Measurements from ENCODE around the gene MROH9.

The MROH9 gene

DNA sequence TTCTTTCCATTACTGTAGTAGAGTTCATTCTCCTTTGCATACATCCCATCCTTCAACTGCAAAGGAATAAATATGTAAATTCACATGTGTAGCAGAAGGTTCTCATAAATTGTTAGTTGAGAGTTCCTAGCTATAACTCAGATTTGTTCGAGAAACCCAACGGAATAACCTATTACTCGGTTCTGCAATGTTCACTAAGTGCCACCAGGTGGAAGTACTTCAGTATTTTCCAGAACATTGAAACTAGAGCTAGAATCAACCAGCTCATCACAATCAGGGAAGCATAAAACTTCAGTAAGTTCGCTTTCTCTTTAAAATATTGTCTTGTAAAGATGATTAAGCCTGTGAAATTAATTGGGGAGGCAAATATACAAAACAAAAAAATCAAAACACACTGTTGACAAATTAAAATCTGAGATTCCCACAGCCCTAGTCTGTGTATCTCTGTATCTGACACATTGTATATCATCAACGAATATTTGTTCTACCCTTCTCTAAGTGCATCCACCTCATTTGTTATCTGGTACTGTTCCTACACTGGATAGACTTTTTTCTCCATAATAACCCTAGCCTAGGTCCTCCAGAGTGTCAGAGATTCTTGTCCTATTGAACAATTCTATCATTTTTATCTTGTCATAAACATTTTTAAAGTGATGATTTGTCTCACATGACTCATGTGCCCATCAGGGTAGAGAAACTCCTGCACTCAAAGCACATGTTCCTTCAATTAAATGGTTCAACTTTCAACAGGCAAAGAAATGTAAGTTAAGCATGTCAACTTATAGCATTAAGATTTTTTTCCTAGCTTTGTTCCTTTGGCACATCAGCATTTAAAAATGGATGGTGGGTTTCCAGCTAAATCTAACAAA is 31.9 kb downstream of the MROH9 start:
- DNase-seq (ENCODE audit: low read depth, low spot score), result peak; percentile 10

DNA sequence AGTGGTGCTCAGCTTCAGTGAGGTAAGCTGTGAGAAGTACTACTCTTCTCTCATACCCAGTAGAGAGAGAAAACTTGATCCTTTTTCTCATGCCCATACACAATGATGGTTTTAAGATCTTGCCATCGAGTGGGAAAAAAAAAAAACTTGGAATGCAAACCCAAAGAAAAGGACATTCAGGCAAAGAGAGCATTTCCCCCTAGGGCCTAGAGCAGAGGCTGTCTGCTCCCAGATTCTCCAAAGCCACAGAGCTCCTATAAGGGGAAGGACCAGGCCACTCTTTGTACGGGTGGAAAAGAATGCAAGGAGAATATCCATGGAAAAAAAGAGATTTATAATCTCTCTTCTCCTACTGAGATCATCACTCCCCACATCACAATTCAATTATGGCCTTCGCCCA is 34.9 kb downstream of the MROH9 start:
- DNase-seq (ENCODE audit: low read depth, low spot score), result no peak

DNA sequence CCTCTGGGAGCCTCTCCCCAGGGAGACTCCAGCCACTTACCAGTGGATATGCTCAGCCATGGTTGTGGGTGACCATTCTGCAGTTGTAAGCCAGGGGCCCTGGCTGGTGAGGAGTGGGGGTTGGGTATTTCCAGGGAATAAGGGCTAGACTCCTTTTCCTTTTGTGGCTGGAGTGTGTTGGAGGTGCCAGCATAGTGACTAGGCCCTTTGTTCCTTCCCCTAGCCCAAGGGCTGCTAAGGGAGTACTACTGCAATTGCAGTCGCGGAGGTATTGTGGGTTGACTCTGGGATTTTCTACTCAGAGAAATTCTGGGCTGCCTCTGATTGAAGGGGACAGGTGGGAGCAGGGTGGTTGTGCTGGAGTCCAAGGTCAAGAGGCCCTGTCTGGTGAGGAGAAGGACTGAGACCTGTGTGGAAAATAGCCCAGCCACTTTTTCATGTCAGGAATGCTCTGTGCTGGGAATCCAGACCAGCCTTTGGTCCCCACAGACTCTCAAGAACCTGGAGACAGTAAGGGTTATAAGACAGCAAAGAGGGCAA is 43.1 kb downstream of the MROH9 start:
- DNase-seq (ENCODE audit: low read depth, low spot score), result no peak

DNA sequence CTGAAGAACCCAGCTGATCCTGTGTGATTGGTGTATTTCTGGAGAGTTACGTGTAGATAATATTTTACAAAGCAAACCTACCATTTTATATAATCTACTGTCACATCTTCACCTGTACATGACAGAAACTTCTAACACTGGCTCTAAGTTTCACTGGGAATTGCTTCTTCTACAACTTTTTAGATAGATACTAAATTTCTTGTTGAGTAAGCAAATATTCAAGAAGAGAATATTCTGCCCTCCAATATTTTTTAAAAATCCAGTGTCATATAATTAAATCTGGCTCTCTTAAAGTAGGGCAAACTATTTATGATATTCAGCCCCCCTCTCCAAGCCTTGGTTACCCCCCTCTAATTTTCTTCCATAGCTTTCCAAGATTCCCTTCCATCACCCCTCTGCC is 50.1 kb downstream of the MROH9 start:
- no peak for DNase-seq (ENCODE audit: low read depth, low spot score)

DNA sequence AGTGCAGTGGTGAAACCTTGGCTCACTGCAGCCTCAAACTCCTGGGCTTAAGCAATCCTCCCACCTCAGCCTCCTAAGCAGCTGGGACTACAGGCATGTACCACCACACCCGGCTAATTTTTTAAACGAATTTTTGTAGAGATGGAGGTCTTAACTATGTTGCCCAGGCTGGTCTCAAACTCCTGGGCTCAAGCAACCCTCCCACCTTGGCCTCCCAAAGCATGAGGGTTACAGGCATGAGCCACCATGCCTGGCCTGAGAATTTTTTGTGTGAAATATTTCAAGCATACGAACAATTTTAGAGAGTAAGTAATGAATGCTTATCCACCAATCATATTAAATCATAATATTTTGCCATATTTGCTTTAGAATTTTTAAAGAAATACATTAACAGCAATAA is 51.6 kb downstream of the MROH9 start:
- no peak for DNase-seq (ENCODE audit: low read depth, low spot score)

DNA sequence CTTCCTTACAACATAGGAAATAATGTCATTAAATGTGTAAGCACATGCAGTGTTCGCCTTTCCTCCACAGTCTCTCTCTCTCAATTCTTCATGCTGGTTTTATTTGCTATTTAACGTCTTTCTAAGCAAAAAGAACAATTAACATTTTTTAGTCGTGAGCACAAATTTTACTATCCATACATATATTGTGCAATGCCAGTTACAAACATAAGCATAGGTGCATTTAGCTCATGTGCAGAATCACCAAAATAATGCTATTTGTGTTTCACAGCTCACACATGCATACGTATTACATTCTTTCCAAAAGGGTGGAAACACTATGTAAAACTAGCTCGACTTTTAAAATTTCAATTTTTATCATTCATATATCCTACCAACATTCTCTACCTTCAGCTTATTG is 52.1 kb downstream of the MROH9 start:
- DNase-seq (ENCODE audit: low read depth, low spot score), result no peak

DNA sequence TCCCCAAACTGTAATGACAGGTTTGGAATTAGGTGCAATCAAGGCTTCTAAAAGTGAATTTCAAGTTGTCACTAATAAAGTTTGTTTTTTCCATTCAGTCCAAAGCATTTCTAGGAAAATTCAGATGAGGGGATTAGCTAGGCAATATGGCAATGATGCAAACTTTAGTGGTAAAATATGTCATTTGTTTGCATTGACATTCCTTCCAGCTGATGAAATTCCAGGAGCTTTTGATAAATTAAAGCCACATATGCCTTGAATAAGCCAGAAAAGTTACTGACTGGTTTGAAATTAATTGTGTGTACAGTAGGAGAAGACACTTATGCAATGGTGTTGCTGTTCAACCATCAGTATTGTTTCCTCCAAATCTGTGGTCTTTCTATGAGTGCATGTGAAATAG is 57.8 kb downstream of the MROH9 start:
- no peak for DNase-seq (ENCODE audit: low read depth, low spot score)

DNA sequence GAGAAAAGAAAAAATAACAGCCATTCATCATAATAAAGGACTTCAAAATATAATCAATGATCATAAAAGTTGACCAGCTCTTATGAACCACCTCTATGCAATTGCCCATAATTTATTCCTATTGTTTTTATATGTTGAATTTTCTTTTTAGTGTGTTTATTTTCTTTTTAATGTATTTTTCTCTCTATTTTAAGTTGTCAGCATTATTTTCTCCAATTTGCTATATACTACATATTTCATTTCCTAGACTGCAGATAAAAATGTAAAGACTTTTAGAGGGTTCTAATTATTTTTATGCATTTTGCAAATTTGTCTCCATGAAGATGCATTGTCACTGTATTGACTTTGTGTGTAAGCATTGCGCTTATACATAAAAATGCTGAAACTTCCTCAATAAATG is 58.4 kb downstream of the MROH9 start:
- DNase-seq (ENCODE audit: low read depth, low spot score), result no peak

DNA sequence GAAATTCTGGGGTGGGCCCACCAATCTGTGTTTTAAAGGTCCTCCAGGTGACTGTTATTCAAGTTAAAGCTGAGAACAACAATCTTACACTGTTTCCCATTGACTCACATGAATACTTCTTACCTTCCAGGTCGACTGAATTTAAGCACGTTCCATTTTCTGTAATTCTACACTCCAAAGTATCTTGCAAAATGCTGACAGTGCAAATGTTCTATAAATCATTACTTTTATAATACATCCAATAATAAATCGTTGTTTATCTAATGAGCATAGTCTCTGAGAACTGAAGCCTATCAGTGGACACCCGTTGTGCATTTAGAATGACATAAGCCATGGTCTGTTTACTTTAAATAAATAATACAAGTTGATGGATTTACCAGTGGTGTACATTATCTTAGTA is 79.5 kb downstream of the MROH9 start:
- no peak for DNase-seq (ENCODE audit: low read depth, low spot score)

DNA sequence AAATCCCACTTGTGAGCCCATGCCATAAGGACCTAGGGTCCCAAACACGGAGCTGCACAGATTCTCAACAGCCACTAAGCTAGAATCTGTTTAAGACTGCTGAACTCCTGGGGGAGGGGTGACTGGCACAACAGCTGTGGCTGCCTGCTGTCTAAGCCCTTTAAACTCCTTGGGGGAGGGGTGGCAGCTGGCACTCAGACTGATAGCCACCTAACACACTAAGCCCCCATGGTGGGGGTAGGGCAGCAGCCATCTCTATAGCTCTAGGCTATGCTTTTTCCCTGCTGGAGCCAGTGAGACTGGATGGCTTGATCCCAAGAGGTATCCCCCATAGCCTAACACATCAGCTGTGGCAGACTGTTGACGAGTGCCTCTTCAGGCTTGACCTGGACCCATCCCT is 82.1 kb downstream of the MROH9 start:
- DNase-seq (ENCODE audit: low read depth, low spot score), result no peak

DNA sequence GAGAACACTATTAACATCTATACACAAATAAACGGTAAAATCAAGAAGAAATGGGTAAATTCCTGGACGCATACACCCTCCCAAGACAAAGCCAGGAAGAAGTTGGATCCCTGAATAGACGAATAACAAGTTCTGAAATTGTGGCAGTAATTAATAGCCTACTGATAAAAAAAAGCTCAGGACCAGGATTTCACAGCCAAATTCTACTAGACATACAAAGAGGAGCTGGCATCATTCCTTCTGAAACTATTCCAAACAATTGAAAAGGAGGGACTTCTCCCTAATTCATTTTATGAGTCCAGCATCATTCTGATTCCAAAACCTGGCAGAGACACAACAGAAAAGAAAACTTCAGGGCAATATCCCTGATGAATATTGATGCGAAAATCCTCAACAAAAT is 84.6 kb downstream of the MROH9 start:
- DNase-seq (ENCODE audit: low read depth, low spot score), result no peak

DNA sequence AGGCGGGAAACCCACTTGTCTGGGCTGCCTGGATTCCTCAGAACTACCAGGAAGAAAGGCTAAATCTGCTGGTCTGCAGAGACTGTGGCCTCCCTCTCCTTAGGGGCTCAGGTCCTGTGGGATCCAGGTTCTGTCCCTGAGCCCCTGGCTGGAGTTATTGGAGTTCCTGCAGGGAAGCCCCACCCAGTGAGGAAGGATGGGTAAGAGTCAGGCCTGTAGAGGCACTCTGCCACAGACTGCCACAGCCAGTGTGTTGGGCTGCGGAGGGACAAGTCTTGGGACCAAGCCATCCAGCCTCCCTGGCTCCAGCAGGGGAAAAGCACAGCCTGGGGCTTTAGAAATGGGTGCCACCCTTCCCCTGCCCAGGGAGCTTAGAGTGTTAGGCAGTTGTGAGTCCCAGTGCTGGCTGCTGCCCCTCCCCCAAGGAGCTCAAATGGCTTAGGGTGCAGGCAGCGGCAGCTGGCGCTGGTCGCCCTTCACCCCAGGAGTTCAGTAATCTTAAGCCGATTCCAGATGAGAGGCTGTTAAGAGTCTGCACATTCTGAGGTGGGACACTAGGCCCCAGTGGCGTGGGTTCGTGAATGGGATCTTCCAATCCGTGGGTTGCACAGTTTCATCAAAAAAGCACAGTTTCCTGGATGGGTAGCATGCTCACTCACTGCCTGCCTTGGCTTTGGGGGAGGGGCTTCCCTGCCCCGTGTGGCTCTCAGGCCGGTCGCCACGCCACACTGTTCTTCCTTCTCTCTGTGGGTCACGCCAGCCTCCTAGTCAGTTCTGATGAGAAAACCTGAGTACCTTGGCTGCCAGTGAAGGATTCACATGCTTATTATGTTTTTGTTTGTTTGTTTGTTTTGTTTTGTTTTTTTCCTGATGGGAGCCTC is 97.7 kb downstream of the MROH9 start:
- DNase-seq (ENCODE audit: low read depth, low spot score), result no peak

DNA sequence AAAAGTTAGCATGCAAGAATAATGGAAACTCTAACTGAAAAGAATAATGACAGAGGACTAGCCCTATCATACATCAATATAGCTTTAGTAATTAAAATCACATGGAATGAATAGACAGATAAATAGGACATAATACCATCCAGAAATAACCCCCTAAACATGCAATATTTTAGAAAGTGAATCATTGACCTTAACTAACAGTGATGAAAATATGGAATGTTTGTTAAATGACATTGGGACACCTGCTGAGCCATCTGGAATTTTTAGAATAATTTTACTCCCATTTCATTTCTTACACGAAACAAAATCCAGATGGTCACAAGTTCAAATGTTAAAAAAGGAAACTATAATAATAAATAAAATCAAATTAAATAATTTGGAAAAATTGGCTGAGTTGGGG is 102.3 kb downstream of the MROH9 start:
- DNase-seq (ENCODE audit: low read depth, low spot score), result no peak

DNA sequence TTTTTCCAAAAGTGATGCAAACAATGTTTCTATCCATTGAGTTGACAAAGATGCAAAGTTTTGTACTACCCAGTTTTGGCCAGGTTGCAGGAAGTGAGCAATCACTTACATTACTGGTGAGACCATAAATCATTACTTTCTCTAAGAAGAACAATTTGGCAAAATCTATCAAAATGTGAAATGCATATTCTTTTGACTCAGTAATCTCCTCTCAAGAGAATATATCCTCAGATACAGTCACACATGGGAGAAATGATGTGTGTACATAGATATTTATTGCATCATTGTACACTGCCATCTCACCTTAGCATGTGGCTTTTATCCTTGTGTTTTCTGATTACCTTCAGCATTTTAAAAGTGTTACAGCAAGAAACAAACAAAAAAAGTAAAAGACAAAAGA is 103.0 kb downstream of the MROH9 start:
- no peak for DNase-seq (ENCODE audit: low read depth, low spot score)

DNA sequence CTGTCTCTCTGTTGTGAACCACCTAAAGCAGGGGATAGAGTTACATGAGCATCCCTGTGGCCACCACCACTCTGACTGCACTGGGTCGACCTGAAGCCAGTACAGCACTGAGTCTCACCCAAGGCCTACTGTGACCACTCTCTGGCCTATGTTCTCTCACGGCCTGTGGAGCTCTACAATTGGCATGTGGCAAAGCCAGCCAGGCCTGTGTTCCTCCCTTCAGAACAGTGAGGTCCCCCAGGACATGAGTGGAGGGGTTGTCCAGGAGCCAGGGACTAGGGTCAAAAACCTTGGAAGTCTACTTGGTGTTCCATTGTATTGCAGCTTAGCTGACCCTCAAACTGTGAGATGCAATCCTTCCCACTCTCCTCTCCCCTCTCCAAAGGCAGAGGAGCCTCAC is 112.7 kb downstream of the MROH9 start:
- no peak for DNase-seq (ENCODE audit: low read depth, low spot score)

DNA sequence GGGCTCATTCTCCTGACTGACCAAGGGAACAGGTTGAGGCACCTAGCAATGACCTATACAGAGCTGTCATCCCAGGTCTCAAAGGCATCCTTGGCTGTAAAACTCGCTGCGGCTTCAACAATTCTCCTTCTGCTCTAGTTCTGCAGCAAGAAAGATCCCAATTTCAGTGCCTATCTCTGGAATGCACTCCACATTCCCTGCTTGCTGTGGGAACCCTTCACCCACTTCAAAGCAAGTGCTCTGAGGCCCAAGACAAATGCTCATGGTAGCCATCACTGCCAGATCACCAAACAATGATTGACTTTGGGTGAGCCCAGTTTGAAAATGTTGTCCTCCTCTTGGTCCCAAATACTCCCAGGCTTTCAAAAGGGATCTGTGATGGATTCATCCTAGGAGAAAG is 117.6 kb downstream of the MROH9 start:
- DNase-seq (ENCODE audit: low read depth, low spot score), result no peak

DNA sequence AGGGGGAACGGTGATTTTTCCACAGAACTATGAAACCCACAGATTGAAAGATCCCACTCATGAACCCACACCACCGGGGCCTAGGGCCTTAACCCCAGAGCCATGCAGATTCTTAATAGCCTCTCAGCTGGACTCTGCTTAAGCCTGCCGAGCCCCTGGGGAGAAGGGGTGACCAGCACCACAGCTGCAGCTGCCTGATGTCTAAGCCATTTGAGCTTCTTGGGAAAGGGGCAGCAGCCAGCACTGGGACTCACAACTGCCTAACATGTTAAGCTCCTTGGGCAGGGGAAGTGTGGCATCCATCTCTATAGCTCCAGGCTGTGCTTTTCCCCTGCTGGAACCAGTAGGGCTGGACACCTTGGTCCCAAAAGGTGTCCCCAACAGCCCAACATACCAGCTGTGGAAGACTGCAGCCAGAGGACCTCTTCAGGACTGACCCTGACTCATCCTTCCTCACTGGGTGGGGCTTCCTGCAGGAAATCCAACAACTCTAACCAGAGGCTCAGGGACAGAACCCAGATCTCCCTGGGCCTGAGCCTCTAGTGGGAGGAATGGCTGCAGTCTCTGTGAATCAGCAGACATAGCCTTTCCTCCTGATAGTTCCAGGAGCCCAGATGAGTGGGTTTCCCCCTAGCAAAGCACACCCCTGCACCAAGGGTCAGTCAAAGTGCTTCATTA is 120.8 kb downstream of the MROH9 start:
- DNase-seq (ENCODE audit: low read depth, low spot score), result no peak

DNA sequence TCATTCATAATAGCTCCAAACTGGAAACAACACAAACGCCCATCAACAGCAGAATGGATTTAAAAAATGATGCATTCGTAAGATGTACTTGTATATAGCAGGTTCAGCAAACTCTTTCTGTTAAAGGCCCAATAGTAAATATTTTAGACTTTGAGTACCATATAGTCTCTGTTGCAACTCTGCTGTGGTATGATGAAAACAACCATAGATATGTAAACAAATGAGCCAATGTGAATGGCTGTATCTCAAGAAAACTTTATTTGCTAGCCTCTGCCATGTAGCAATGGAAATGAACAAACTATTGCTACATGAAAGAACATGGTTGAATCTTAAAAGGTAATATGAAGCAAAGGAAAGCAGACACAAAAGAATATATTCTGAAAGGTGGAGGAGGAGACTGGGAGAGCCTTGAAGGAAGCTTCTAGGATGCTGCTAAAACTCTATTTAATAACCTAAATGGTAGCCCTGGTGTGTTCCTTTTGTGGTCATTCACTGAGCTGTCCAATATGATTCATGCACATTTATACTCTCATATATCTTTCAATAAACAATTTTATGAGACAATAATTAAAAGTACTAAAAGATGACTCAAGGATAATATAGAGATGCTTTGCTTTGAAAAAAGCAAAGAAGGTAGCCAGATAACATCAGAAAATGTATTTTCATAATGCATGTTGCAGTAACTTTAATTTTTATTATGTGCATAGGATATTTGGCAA is 126.2 kb downstream of the MROH9 start:
- no peak for DNase-seq (ENCODE audit: low read depth, low spot score)

DNA sequence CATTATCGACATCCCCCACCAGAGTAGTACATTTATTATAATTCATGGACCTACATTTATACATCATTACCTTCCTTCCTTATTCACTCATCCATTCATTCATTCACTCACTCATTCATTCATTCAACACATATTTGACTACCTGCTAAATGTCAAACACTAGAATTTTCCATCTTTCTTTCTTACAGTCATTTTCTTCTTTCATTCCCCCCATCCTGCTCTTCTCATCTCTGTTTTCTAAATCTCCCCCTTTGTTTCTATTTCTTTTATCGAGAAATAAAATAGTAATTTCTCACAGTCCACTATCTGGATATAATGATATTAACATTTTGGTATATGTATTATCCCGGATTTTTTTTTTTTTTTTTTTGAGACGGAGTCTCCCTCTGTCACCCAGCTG is 127.6 kb downstream of the MROH9 start:
- DNase-seq (ENCODE audit: low read depth, low spot score), result no peak

DNA sequence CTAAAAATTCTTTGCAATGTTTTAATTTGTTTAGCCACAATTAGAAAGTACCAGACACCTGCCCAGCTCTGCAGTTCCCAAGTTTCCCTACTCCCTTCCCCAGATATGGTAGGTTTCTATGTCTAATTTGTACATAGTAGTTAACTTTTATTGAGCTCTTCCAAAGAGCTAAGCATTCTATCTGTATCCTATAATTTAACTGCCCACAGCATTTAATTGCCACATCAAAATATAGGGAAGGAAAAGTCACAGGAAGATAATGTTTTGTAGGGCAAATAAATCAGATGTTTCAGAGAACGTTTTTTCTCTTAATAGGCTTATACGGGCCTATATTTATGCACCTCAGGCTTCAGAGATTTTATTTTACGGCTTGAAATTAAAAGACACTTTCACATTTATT is 139.7 kb downstream of the MROH9 start:
- no peak for DNase-seq (ENCODE audit: low read depth, low spot score)

DNA sequence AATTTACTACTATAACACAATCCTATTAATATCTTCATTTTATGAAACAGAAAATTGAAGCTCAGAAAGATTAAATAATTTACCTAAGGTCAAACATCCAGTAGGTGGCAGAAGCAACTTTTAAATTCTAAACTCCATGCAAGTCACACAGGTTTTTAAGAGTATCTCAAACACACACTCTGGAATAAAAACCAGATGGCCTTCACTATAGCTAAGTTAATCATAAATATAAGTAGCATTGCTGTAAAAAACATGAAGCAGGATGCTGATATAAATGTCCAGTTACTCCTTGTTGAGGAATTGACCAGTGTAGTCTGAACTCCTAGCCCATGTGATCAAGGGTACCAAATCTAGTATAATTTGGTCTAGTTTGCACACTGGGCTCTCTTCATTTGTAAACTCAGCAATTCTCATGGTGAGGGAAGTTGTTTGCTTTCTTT is 146.0 kb downstream of the MROH9 start:
- peak; percentile 15 for DNase-seq (ENCODE audit: low read depth, low spot score)

Data from brain pericyte (primary cell).